Fibroblast of skin of back (primary cell): ENCODE results near the gene FOLR2.
A peak's percentile ranks its signal among the peaks of the same experiment; 100 is the strongest.
"Not testable (repeated sequence)": the region's sequence is repeated elsewhere in the genome, so short reads cannot be mapped to it uniquely, and the experiment has no call there.

Source experiments
- DNase-seq: peaks from one replicate; pipeline ENCODE4 v3.0.0-alpha.2; 2013

Gene FOLR2

DNA sequence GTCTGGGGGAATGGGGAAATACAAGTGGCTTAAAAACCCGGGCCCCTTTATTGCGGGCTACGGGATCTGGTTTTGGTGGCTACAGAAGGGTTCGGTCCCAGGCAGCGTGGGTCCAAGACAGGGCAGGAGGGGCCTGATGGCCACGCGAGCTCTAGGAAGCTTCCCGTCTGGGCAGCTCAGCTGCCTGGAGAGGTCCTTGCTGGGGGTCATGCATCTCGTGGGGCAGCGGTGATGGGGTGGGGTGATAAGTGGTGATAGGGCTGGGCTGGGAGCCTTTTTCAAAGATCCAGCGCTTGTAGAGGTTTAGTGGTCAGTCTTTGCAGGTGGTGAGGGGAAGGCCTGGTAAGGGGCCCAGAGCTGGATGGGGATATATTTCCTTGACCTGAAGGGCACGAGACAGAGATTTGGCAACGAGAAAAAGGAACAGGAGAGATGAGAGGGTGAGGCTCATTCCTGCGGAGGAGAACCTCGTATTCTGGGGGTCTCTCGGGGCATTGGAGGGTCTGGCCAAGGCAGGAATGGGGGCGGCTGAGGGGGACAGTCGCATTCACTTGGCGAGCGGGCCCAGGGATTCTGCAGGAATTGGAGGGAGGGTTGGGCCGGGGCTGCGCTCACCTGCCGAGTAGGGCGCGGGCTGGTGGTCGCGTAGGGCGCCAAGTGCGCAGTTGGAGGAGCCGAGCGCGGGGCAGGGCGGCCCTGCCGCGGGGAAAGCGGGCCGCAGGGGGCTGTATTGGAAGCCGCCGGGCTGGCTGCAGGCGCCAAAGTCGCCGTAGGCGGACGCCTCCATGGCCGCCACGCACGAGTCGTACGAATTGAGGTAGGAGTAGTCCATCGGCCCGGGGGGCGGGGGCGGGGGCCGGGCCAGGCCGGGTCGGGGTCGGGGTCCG lies 26.8 kb downstream of the FOLR2 start:
- no peak for DNase-seq

DNA sequence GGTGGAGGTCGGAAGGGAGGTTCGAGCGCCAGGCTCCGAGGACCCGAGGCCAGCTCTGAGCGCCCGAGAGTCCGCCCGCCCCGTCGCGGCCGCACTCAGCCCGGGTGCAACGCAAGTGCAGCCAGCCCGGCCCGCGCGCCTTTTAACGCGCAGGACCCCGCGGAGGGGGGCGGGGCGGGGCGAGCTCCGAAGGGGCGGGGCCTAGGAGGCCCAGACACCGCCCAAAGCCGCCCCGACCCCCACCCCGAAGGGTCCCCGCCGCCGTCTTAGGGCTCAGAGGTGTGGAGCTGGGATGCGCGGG lies 27.4 kb downstream of the FOLR2 start, which contains the start of gene PHOX2A:
PHOX2A (minus strand) TSS at position 117 of the 301 bp plus-strand sequence. CDS start 172 bp downstream, outside the sequence.
- no peak for DNase-seq

DNA sequence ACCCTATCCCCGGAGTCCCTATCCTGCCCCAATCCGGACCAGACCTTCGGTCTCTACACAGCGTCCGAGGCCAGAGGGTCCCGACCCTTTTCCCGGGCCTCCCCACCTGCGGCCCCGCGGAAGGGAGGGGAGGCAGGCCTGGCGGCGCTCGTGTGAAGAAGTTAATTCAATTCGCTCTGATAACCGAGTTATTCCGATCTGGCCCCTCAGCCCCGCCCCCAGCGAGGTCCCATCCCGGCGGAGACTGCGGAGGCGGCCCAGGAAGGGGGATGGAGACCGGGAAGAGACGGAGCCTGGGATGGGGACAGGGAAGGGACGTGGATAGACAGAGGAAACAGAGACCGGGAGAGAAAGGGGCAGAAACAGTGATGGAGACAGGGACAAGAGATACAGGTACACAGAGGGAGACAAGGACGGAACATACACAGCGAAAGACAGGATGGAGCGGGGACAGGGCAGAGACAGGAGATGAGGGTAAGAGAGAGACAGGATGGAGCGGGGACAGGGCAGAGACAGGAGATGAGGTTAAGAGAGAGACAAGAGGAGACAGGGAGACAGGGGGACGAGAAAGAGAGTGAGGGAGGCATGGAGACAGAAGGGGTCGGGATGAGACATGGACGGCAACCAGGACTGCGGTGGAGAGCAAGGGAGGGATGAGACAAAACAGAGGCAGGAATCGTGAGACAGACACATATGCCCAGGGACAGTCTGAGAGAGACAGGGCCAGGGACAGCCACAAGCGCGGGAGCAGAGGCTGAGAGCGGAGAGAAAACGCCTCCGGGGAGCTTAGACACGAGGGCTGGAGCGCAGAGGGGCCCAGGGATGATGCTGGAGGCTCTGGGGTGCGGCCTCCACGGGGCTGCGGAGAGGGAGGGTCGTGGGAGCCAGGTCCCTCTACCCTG lies 28.0 kb downstream of the FOLR2 start:
- no peak for DNase-seq

DNA sequence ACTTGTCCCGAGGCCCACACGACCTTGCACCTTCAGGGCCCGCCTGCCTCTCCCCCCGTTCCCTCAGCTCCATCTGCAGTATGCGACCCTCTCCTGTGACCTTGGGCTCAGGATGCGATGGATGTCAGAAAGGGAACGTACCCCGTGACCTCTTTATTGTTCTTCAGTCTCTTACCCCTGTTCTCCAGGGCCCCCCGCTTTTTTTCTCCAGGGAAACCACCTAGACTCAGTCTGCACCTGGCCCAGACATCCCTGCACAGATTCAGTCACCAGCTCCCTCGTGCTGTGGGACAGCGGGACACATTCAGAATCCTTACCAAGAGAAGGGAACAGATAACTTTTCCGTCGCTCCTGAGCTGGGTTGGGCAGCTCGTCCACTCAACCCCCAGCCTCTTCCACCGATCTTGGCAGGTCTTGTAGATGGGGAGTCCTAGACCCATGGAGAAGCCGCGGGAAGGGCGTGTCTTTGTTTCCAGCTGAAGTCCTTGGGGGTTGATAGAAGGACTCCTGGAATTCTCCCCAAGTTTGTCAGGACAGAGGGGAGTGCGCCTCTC lies 28.7 kb downstream of the FOLR2 start:
- DNase-seq, result no peak

DNA sequence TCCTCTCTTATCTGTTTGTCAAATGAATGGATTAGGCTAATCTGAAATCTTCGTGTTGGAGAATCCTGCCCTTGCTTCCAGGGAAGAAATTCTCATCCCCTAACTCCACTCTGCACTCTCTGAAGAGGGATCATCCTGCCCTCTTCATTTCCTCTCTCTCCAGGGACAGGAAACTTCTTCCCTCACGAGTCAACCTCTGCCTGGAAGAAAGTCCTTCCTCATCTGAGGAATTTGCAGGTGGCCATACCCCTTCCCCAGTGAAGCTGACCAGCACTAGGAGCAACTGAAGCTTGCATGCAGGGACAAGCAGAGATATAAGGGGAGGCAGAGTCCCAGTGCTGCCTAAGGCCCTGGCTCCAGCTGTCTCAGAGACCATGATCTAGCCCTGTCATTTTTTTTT lies 31.0 kb downstream of the FOLR2 start:
- DNase-seq, result no peak

DNA sequence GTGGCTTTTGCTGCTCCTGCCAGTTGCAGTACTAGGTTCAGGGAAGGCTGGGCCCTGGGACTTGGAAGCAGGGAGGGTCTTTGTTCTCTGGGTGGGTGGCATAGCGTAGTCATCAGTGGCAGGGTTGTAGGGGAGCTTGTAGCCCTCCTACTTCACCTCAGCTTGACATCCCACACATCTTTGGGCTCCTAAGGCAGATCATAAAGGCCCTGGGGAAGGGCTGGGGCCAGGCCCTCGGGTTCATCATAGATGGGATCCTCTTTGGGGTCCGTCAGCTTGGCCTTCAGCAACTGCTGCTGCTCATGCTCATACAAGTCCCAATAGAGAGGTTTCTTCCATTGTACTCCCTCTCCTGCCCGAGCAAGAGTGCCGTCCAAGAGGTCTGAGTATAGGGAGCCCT lies 33.4 kb downstream of the FOLR2 start:
- DNase-seq, result no peak

DNA sequence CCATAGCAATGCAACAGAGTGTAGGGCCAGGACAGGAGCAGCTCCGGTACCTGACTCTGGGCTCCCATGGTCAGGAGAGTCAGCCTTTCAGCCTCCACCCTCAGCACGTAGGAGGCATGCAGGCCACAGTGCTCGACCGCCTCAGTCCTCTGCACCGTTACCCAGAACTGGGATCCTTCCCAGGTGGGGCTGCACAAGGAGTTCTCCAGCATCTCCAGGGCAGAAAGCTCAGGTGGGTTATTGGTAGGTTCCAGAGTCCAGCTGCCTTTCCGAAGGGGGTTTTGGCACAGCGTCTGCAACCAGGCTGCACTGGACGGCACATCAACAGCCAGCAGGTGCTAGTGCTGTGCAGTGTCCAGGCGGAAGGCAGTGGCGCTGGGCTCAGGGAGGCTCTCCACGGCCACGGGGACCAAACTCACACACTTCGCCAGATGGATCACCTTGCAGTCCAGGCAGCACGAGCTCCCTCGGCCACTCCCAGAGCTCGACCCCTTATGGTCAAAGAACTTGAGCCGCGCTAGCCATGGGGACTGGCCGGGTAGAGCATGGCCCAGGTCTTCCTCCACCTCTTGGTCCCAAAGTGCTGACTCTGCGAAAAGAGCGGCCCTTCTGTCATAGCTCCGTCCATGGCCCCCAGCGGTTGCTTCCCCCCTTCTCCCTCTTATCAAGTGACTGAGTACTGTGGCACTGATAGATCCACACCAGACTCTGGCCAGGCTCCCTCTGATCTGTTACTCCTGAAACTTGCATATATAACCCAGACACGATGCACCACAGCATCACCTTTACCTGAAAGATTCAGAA lies 34.3 kb downstream of the FOLR2 start:
- DNase-seq, result no peak

DNA sequence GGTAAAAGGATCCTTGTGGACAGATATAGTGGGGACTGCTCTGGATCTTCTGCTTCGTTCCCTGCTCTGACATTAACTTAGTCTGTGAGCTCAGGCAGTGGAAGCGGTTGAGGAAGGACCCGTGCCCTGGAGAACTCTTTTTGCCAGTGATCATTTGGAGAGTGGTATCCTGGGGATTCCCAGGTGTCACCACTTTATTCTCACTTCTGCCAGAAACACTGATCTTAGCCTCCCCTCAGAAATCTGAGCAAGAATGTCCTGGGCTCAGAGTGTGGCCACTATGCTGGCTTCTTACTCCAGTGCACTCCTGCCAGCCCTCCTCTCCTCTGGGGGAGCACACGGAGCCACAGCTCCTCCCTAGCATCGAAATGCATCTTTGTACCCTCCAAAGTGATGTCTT lies 35.0 kb downstream of the FOLR2 start:
- no peak for DNase-seq

DNA sequence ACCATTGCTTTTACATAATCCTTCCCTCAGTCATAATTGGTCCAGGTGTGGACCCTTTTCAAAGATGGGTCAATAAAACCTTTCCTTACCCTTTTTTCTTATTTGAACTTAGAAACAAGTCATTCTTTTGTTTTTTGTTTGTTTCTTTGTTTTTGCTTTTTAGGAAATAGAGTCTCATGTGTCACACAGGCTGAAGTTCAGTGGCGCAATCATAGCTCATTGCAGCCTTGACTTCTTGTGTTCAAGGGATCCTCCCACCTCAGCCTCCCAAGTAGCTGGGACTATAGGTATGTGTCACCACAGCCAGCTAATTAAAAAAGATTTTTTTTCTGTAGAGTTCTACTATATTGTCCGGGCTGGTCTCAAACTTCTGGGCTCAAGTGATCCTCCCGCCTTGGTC lies 36.8 kb downstream of the FOLR2 start:
- no peak for DNase-seq

DNA sequence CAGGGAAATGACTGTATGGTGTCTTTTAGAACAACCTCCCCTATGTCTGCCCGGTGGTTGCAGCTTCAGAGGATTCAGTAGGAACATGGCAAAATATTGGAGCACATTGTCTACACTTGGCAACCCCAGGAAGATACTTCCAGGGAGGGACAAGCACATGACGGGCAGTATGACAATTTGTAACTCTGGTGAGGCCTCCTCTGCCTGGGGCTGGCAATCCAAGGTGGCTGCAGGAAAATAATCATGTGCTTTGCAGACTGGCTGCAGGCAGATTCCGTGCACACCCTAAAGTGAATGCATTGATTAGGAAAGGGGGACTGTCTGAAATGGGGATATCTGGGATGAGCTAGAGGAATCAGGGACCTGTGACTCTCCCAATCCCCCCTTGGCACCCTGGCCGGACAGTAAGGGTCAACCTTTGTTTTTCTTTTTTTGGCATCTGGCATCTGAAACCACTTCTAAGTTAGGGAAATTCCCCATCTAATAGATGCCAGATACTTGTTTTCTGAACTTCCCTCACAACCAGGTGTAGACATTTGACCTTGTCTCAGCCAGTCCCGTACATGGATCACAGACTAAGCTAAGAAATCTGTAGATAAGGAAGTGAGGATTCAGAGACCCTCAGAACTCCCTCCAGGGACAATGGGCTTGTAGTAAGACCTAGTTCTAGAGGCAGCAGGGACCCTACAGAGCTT lies 37.9 kb downstream of the FOLR2 start:
- no peak for DNase-seq

DNA sequence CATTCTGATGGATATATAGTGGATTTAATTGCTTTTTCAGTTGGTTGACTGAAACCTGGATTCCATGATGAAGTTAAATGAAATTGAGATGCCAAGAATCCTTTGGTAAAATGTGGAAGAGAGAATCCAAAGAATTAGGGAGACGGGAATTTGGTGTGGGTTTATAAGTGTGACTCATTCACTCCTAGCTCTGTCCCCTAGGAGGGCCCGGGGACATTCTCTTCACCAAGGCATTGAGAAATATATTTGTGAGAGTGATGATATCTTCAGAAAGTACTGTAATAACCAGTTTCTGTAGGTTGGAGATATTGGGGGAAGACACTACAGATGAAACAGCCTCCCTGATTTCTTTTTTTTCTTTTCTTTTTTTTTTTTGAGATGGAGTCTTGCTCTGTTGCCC lies 41.0 kb downstream of the FOLR2 start:
- peak; percentile 52 for DNase-seq

DNA sequence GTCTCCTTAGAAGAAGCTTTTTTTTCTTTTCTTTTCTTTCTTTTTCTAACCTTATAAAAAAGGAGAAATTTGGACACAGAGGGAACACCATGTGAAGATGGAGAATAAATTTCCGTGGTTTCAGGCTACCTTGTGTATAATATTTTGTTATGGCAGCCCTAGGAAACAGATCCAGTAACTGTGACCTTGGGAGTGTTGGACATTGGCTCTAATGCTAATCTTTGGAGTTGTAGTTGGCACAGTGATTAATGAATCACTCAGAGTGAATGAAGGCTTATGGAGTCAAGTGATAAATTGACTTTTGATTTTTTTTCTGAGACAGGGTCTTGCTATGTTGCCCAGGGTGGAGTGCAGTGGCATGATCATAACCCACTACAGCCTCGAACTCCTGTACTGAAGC lies 42.9 kb downstream of the FOLR2 start:
- no peak for DNase-seq

DNA sequence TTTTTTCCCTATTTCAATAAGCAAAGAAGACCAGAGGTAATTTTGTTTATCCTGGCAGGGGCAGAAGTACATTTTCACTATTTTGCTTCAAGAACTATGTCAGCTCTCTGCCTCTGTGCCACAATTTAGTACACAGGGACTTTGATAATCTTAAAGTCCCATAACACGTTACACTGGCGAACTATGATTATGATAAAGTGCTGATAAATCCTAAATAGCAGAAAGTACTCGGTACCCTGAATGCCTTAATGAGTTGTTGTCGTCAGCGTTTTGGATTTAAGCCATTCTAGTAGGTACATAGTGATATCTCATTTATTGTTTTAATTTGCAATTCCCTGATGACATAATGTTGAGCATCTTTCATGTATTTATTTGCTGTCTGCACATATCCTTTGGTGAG lies 44.0 kb downstream of the FOLR2 start:
- DNase-seq, result no peak

DNA sequence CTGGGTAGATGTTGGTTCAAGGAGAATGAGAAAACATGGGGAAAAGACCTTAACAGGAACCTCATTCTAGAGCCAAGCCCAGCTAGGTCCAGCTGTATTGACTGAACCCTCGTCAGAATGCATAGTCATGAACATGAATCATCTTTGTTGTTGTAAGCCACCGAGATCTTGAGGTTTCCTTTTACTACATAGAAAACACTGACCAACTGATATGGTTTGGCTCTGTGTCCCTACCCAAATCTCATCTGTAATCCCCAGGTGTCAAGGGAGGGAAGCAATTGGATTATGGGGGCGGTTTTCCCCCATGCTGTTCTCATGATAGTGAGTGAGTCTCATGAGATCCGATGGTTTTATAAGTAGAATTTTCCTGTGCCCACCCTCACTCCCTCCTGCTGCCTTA lies 46.8 kb downstream of the FOLR2 start:
- DNase-seq, result peak; percentile 63

DNA sequence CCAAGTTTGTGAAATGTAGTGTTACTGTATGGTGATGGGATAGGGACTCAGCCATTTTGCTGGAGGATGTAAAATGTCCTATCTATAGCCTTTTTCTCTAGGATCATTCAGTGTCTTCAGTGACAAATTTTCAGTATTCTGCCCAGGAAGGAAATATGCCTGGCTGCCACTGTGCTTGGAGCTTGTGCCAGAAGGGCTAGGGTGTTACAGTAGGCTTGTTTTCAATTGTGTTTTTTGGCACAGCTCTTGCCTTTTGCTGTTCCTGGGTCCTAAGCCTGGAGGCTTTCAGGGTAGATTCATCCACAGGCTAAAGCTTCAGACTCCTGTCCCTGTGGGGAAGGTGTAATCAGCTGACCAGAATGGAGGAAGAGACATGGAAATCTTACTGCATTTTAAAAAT lies 49.4 kb downstream of the FOLR2 start:
- DNase-seq, result no peak

DNA sequence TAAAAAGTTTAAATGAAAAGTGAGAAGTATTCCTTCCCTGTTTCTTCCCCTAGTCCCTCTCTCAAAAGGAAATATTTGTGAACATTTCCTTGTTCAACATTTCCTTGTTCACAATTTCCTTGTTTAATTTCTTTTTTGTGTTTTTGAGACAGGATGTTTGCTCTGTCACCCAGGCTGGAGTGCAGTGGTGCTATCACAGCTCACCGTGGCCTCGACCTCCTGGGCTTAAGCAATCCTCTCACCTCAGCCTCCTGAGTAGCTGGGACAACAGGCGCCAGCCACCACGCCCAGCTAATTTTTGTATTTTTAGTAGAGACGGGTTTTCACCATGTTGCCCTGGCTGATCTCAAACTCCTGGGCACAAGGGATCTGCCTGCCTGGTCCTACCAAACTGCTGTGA lies 50.4 kb downstream of the FOLR2 start:
- DNase-seq, result not testable (repeated sequence)

DNA sequence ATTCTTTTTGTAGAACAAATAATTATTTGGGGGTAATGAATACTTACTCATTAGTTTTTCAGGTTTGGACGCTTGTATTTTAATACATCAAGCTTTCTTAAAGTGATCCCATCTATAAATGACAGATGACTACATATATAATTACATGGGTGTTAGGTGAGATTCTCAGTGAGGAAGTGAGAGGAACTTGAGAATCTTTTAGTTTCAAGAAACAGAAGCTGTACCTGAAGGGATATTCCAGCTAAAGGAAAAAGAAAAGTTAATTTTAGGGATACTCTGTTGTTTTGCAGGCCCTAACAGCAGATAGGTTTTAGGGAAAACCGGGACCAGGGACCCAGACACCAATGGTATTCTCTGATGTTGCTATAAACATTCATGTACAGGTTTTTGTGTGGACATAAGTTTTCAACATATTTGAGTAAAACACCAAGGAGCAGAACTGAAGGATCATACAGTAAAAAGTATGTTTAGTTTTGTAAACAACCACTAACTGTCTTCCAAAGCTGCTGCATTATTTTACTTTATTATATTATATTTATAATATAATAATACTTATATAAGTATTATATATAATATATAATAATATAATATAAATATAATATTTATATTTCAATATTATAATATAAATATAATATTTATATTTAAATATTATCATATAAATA lies 51.5 kb downstream of the FOLR2 start:
- no peak for DNase-seq
